AG08396 (cell line): ENCODE measurements around the gene GARNL3.

Experiments
- DNase-seq: peaks from one replicate; pipeline ENCODE4 v3.0.0; 2012; ENCODE audit warnings: low spot score, mixed read lengths

The GARNL3 gene

GRCh38 chr9:127388037-127388855 lies 123.7 kb downstream of the GARNL3 start:
- peak; percentile 84 for DNase-seq

- DNase-seq: no peak
Measured at GRCh38 chr9:127388856-127389238, 124.3 kb downstream of the GARNL3 start.

- no peak for DNase-seq
Measured at GRCh38 chr9:127389381-127390247, 125.0 kb downstream of the GARNL3 start.

- DNase-seq: no peak
Measured at GRCh38 chr9:127390248-127390545, 125.6 kb downstream of the GARNL3 start.

- DNase-seq: no peak
Measured at GRCh38 chr9:127390563-127390962, 126.0 kb downstream of the GARNL3 start.

GRCh38 chr9:127392166-127392565 lies 127.6 kb downstream of the GARNL3 start:
- DNase-seq: no peak

- DNase-seq: no peak
Measured at GRCh38 chr9:127392976-127393375, 128.4 kb downstream of the GARNL3 start.

- DNase-seq: no peak
Measured at GRCh38 chr9:127393645-127394044, 129.1 kb downstream of the GARNL3 start.

- DNase-seq: no peak
Measured at GRCh38 chr9:127395497-127396252, 131.1 kb downstream of the GARNL3 start.

GRCh38 chr9:127396253-127396807 lies 131.8 kb downstream of the GARNL3 start:
- DNase-seq: no peak

GRCh38 chr9:127396808-127397645 lies 132.5 kb downstream of the GARNL3 start, which contains the start of gene SLC2A8:
Gene SLC2A8 (plus strand): TSS chr9:127397169. CDS start chr9:127397231, 62 bp downstream.
- peak; percentile 97 for DNase-seq

- DNase-seq: peak; percentile 62
Measured at GRCh38 chr9:127397646-127398274, 133.2 kb downstream of the GARNL3 start.

GRCh38 chr9:127398275-127398647 lies 133.7 kb downstream of the GARNL3 start:
- no peak for DNase-seq

- no peak for DNase-seq
Measured at GRCh38 chr9:127398715-127399400, 134.3 kb downstream of the GARNL3 start.

- no peak for DNase-seq
Measured at GRCh38 chr9:127399736-127400269, 135.2 kb downstream of the GARNL3 start.

GRCh38 chr9:127402401-127403090 lies 138.0 kb downstream of the GARNL3 start:
- no peak for DNase-seq

- DNase-seq: no peak
Measured at GRCh38 chr9:127403507-127404192, 139.1 kb downstream of the GARNL3 start.

- no peak for DNase-seq
Measured at GRCh38 chr9:127404631-127405030, 140.1 kb downstream of the GARNL3 start.
